Measurements from ENCODE around the gene CA10. TPM values are rescaled to one million over a fixed set of nuclear protein-coding genes. Genes with fewer than 3 reads are reported as not detected.

The CA10 gene
- polyA plus RNA-seq, 1 donor from 2014 or later: 6.2 TPM

- H3K9me2 ChIP-seq (ENCODE audit: insufficient read depth, low read length): no peaks in the 10 kb centered on the region
- TF ChIP-seq SMC3 (conservative IDR thresholded peaks at IDR 0.05; ENCODE audit: poor library complexity) (no peak), TAF1 (IDR thresholded peaks at IDR 0.05; ENCODE audit: low read depth) (no peak), EP300 (conservative IDR thresholded peaks at IDR 0.05; ENCODE audit: poor library complexity, severe bottlenecking) (no peak), RAD21 (conservative IDR thresholded peaks at IDR 0.05) (no peak), MXI1 (conservative IDR thresholded peaks at IDR 0.05; ENCODE audit: poor library complexity, severe bottlenecking) (no peak), REST (IDR thresholded peaks at IDR 0.05; ENCODE audit: borderline replicate concordance) (no peak), POLR2AphosphoS5 (IDR thresholded peaks at IDR 0.05) (no peak), EZH2 (IDR thresholded peaks at IDR 0.05; ENCODE audit: borderline replicate concordance, insufficient read depth, low read length, poor library complexity, severe bottlenecking) (no peak)
- TF ChIP-seq, protein P1, sequence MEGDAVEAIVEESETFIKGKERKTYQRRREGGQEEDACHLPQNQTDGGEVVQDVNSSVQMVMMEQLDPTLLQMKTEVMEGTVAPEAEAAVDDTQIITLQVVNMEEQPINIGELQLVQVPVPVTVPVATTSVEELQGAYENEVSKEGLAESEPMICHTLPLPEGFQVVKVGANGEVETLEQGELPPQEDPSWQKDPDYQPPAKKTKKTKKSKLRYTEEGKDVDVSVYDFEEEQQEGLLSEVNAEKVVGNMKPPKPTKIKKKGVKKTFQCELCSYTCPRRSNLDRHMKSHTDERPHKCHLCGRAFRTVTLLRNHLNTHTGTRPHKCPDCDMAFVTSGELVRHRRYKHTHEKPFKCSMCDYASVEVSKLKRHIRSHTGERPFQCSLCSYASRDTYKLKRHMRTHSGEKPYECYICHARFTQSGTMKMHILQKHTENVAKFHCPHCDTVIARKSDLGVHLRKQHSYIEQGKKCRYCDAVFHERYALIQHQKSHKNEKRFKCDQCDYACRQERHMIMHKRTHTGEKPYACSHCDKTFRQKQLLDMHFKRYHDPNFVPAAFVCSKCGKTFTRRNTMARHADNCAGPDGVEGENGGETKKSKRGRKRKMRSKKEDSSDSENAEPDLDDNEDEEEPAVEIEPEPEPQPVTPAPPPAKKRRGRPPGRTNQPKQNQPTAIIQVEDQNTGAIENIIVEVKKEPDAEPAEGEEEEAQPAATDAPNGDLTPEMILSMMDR (IDR thresholded peaks at IDR 0.05; ENCODE audit: poor library complexity, severe bottlenecking): no peak
- H3K36me3 ChIP-seq (ENCODE audit: insufficient read depth, low read length): no peaks in the 10 kb centered on the region
- H3K79me2 ChIP-seq (replicated peaks; ENCODE audit: insufficient read depth, low read length): no peaks in the 10 kb centered on the region
- no peak overlapping the region for H3K4me2 ChIP-seq (ENCODE audit: low read length)
- no peak overlapping the region for H3K9ac ChIP-seq (ENCODE audit: low read length)
- no peak overlapping the region for H2AFZ ChIP-seq (ENCODE audit: low read depth, low read length)
- H3K27me3 ChIP-seq (ENCODE audit: insufficient read depth, low read depth, low read length): no peaks in the 10 kb centered on the region
- H3K27ac ChIP-seq (ENCODE audit: low read length): no peak overlapping the region
- H3K9me3 ChIP-seq (ENCODE audit: low read length): peaks cover 7% of the 10 kb centered on the region
- no peak overlapping the region for H3K4me3 ChIP-seq (ENCODE audit: low read length)
- no peaks in the 10 kb centered on the region for H3F3A ChIP-seq (ENCODE audit: insufficient read depth, low read length, poor library complexity, severe bottlenecking)
- H4K20me1 ChIP-seq (ENCODE audit: insufficient read depth): no peaks in the 10 kb centered on the region
Observed at GRCh38 chr17:52134641-52135040, 23.9 kb downstream of the CA10 start.

DNA sequence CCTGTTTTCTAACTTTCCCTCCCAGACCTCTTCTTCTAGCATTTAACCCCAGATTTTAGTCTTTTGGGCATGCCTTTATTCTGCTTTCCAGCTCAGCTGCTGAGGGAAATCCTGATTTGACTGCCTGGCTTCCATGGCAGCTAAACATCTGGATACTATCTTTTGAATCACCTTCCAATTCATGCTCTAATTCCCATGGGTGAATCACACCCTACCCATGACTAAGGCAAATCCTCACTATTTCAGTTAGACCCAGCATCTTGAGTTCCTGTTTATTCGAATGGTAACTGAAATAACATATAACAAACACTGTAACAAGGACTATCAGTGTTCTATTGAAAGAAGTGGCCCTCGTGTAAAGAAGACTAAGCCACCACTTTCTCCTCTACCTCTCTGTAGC lies 29.8 kb downstream of the CA10 start:
- Histone ChIP-seq H3K9me2 (ENCODE audit: insufficient read depth, low read length) (no peaks in the 10 kb centered on the region), H3K79me2 (replicated peaks; ENCODE audit: insufficient read depth, low read length) (no peaks in the 10 kb centered on the region), H3K9me3 (ENCODE audit: low read length) (peaks cover 7% of the 10 kb centered on the region), H4K20me1 (ENCODE audit: insufficient read depth) (no peaks in the 10 kb centered on the region), H3K27ac (ENCODE audit: low read length) (no peak overlapping the region), H3K4me3 (ENCODE audit: low read length) (no peak overlapping the region), H3F3A (ENCODE audit: insufficient read depth, low read length, poor library complexity, severe bottlenecking) (no peaks in the 10 kb centered on the region), H3K36me3 (ENCODE audit: insufficient read depth, low read length) (no peaks in the 10 kb centered on the region), H3K9ac (ENCODE audit: low read length) (no peak overlapping the region), H3K27me3 (ENCODE audit: insufficient read depth, low read depth, low read length) (no peaks in the 10 kb centered on the region), H2AFZ (ENCODE audit: low read depth, low read length) (no peak overlapping the region), H3K4me2 (ENCODE audit: low read length) (no peak overlapping the region)
- no peak for TF ChIP-seq RAD21 (conservative IDR thresholded peaks at IDR 0.05)
- TF ChIP-seq, protein P1 (IDR thresholded peaks at IDR 0.05; ENCODE audit: poor library complexity, severe bottlenecking): no peak
